CD14-positive monocyte (primary cell): ENCODE data around the gene NXPH2. TPM values are rescaled to one million over a fixed set of nuclear protein-coding genes. Genes with fewer than 3 reads are reported as not detected.

Experiments
- DNase-seq, 3 donors: peaks; one replicate each; pipeline ENCODE4 v3.0.0-alpha.2; 2011 to 2022
- H2AFZ ChIP-seq: 2 replicates; pipeline ENCODE4 v1.6.0; 2012; ENCODE audit warnings: mild to moderate bottlenecking, low read depth, low read length, inconsistent platforms; ENCODE audit not compliant: insufficient read depth, poor library complexity, severe bottlenecking
- H3K27ac ChIP-seq, 2 donors: 1 replicate in 1 of 2; 2 replicates in 1 of 2; pipeline ENCODE4 v1.5.1; 2012 to 2013; ENCODE audit warnings: low read length in 2 of 2, control low read depth in 1 of 2, inconsistent platforms in 1 of 2, low read depth in 1 of 2, mild to moderate bottlenecking in 1 of 2
- H3K27me3 ChIP-seq, 2 donors: one replicate each; pipeline versions ENCODE4 v1.6.0 to v1.6.1; 2011 to 2013; ENCODE audit warnings: low read length in 2 of 2; ENCODE audit not compliant: control insufficient read depth in 2 of 2, insufficient read depth in 2 of 2
- H3K36me3 ChIP-seq, 2 donors: replicated peaks in 1 of 2; 1 replicate in 1 of 2; 2 replicates in 1 of 2; pipeline versions ENCODE4 v1.5.1 to v1.6.1; 2012 to 2013; ENCODE audit warnings: low read length in 2 of 2, control low read depth in 1 of 2, inconsistent platforms in 1 of 2, mild to moderate bottlenecking in 1 of 2; ENCODE audit not compliant: insufficient read depth in 2 of 2, control insufficient read depth in 1 of 2
- H3K4me1 ChIP-seq, 2 donors: 1 replicate in 1 of 2; 2 replicates in 1 of 2; pipeline versions ENCODE4 v1.5.1 to v1.6.1; 2012 to 2013; ENCODE audit warnings: low read length in 2 of 2, control low read depth in 1 of 2, inconsistent platforms in 1 of 2, mild to moderate bottlenecking in 1 of 2, moderate library complexity in 1 of 2; ENCODE audit not compliant: insufficient read depth in 2 of 2, control insufficient read depth in 1 of 2
- H3K4me2 ChIP-seq: replicated peaks from 2 replicates; pipeline ENCODE3; 2012; ENCODE audit warnings: low read length, moderate library complexity, mild to moderate bottlenecking; ENCODE audit not compliant: poor library complexity, severe bottlenecking; ENCODE audit errors: extremely low read depth
- H3K4me3 ChIP-seq, 3 experiments: fragments of 200-600 bp in 1 of 3; sonication (generic) in 1 of 3; replicated peaks in 1 of 3; 1 replicate in 2 of 3; 2 replicates in 1 of 3; pipeline ENCODE4 v1.5.1; 2011 to 2013; ENCODE audit warnings: low read length in 3 of 3, mild to moderate bottlenecking in 3 of 3, control low read depth in 2 of 3, low read depth in 2 of 3, inconsistent platforms in 1 of 3, moderate library complexity in 1 of 3
- H3K79me2 ChIP-seq: 2 replicates; pipeline ENCODE4 v1.6.0; 2012; ENCODE audit warnings: mild to moderate bottlenecking, control low read depth, inconsistent platforms, low read length, moderate library complexity; ENCODE audit not compliant: insufficient read depth
- H3K9ac ChIP-seq: 2 replicates; pipeline ENCODE4 v1.6.0; 2017; ENCODE audit warnings: low read length, mild to moderate bottlenecking; ENCODE audit not compliant: insufficient read depth, poor library complexity, severe bottlenecking
- H3K9me3 ChIP-seq, 2 donors: replicated peaks in 1 of 2; 1 replicate in 1 of 2; 2 replicates in 1 of 2; pipeline versions ENCODE4 v1.5.1 to v1.6.1; 2012 to 2013; ENCODE audit warnings: low read length in 2 of 2, control low read depth in 1 of 2; ENCODE audit not compliant: control insufficient read depth in 1 of 2, insufficient read depth in 1 of 2
- H4K20me1 ChIP-seq: 2 replicates; pipeline ENCODE4 v1.6.0; 2012; ENCODE audit warnings: mild to moderate bottlenecking, low read length, control low read depth, moderate library complexity; ENCODE audit not compliant: insufficient read depth
- H3K27ac Mint-ChIP-seq, 7 donors: one replicate each; pipeline ENCODE4 v1.8.0; 2020; ENCODE audit warnings: mild to moderate bottlenecking in 7 of 7, mixed read lengths in 7 of 7, moderate library complexity in 6 of 7, inconsistent platforms in 2 of 7
- H3K27me3 Mint-ChIP-seq, 3 donors: one replicate each; pipeline ENCODE4 v1.8.0; 2021 to 2022; ENCODE audit warnings: low read depth in 3 of 3, mild to moderate bottlenecking in 3 of 3, mixed read lengths in 3 of 3, moderate library complexity in 3 of 3, inconsistent platforms in 1 of 3
- H3K36me3 Mint-ChIP-seq, 2 donors: one replicate each; pipeline ENCODE4 v1.8.0; 2020; ENCODE audit warnings: mixed read lengths in 2 of 2, inconsistent platforms in 1 of 2, mild to moderate bottlenecking in 1 of 2
- H3K4me1 Mint-ChIP-seq: one replicate; pipeline ENCODE4 v1.8.0; 2020; ENCODE audit warnings: mild to moderate bottlenecking, mixed read lengths
- H3K4me3 Mint-ChIP-seq, 2 donors: one replicate each; pipeline ENCODE4 v1.8.0; 2020; ENCODE audit warnings: mild to moderate bottlenecking in 2 of 2, mixed read lengths in 2 of 2, moderate library complexity in 1 of 2
- H3K9me3 Mint-ChIP-seq, 7 donors: one replicate each; pipeline ENCODE4 v1.8.0; 2020 to 2022; ENCODE audit warnings: mixed read lengths in 7 of 7, mild to moderate bottlenecking in 6 of 7, moderate library complexity in 6 of 7, inconsistent platforms in 2 of 7
- WGBS: methylation state at CpG from one replicate; pipeline ENCODE4 v1.1.5; 2013; ENCODE audit warnings: missing lambda C conversion rate; ENCODE audit not compliant: insufficient coverage; 5-methylcytosine and 5-hydroxymethylcytosine counted together
- intact Hi-C, 2 donors: fragments of 100-400 bp; cut with micrococcal nuclease; formaldehyde crosslinking; loops; one replicate each; pipeline versions ENCODE4 v1.15.0 to v1.15.1; 2023
- polyA plus RNA-seq, 3 donors: library from polyadenylated mRNA; depleted of rRNA in 1 of 3; unstranded in 2 of 3; stranded (reverse) in 1 of 3; fragments of 300-500 nt in 2 of 3; fragments of >200 nt in 1 of 3; fragmentation: Illumina TruSeq in 2 of 3; gene quantifications; 1 replicate in 2 of 3; 2 replicates in 1 of 3; pipeline ENCODE4 v1.2.3, GENCODE V29; 2012 to 2021
- TF ChIP-seq, protein P1 (sequence below): fragments of 200-600 bp; IDR thresholded peaks from one replicate; pipeline ENCODE4 v1.8.0; 2022; ENCODE audit warnings: antibody characterized with exemption, mild to moderate bottlenecking

NXPH2 gene
- polyA plus RNA-seq, 3 donors: not detected

DNA sequence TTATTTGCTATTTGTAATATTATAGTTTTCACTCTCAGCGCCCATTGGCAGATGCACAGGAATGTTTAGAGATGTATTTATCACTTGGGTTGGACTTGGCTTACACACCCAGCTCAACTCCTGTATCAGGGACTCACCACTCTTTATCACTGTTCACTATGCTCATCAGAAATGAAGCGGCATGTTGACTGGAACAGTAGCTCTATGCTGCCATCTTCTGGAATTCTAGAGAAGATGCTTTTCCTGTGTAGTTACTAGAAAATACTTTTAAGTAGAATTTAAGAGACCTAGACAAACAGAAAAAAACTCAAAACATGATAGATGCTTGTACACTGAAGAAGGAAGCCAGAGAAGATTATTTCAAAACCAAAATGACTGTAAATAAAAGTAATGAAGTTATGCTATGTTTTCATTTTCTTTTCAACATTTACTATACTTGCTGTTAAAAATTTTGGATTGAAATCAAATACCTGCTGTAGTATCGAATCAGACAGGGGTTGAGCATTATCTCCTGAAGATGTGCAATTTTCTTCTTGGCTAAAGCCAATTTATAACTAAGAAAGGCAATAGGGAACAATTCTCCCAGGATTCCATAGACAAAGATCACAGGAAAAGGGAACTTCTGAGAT lies 47.4 kb upstream of the NXPH2 start:
- Histone ChIP-seq H3K36me3 (no peaks in the 10 kb centered on the region), H3K9ac (no peak overlapping the region), H3K79me2 (no peaks in the 10 kb centered on the region), H3K4me2 (no peak overlapping the region), H3K4me3 (no peak overlapping the region), H3K27me3 (no peaks in the 10 kb centered on the region), H4K20me1 (no peaks in the 10 kb centered on the region), H3K9me3 (no peaks in the 10 kb centered on the region), H3K27ac (no peak overlapping the region), H3K4me1 (peaks cover 8% of the 10 kb centered on the region in 2 donors), H2AFZ (no peak overlapping the region)
- Mint-ChIP-seq H3K4me1 (peaks cover 14% of the 10 kb centered on the region), H3K4me3 (no peak overlapping the region), H3K9me3 (no peaks in the 10 kb centered on the region), H3K27ac (no peak overlapping the region), H3K27me3 (peaks cover 0 to 1% (median 0%) of the 10 kb centered on the region in 3 donors), H3K36me3 (no peaks in the 10 kb centered on the region)
- peak; percentile 48 to 70 (median 64) for DNase-seq
- TF ChIP-seq, protein P1, sequence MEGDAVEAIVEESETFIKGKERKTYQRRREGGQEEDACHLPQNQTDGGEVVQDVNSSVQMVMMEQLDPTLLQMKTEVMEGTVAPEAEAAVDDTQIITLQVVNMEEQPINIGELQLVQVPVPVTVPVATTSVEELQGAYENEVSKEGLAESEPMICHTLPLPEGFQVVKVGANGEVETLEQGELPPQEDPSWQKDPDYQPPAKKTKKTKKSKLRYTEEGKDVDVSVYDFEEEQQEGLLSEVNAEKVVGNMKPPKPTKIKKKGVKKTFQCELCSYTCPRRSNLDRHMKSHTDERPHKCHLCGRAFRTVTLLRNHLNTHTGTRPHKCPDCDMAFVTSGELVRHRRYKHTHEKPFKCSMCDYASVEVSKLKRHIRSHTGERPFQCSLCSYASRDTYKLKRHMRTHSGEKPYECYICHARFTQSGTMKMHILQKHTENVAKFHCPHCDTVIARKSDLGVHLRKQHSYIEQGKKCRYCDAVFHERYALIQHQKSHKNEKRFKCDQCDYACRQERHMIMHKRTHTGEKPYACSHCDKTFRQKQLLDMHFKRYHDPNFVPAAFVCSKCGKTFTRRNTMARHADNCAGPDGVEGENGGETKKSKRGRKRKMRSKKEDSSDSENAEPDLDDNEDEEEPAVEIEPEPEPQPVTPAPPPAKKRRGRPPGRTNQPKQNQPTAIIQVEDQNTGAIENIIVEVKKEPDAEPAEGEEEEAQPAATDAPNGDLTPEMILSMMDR: peak; percentile 85
- WGBS: no CpG with 5 or more reads among the region's 3 CpGs
- intact Hi-C loops: loop anchor here (5.0 kb wide), 2 partner anchors 915 to 920 kb away; no protein-coding TSS in a partner anchor

DNA sequence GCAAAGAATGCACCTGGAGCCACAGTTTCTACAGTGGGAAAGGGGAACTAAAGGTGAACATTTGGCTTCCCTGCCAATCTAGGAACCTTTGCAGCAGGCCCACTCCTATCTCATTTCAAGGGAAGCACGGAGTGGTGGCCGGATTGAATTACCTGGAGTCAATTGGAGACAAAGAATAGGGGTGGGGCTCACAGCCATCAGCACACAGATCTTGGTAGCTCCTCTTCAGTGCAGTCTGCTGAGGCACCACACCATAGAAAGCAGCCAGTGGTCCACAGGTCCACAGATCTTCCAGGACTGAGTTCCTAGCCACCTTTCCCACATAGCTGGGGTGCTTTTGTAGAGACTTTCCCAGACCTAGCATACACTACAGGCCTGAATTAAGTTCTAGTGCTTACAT lies 43.5 kb upstream of the NXPH2 start:
- Histone ChIP-seq H3K27me3 (no peaks in the 10 kb centered on the region), H3K4me1 (peaks cover 8% of the 10 kb centered on the region in 2 donors), H2AFZ (no peak overlapping the region), H3K36me3 (no peaks in the 10 kb centered on the region), H3K9ac (no peak overlapping the region), H3K4me3 (no peak overlapping the region), H3K9me3 (no peaks in the 10 kb centered on the region), H3K79me2 (no peaks in the 10 kb centered on the region), H3K27ac (no peak overlapping the region), H3K4me2 (no peak overlapping the region), H4K20me1 (no peaks in the 10 kb centered on the region)
- Mint-ChIP-seq H3K9me3 (no peaks in the 10 kb centered on the region), H3K36me3 (no peaks in the 10 kb centered on the region), H3K27me3 (peaks cover 0 to 1% (median 0%) of the 10 kb centered on the region in 3 donors), H3K27ac (no peak overlapping the region), H3K4me3 (no peak overlapping the region), H3K4me1 (peaks cover 14% of the 10 kb centered on the region)
- TF ChIP-seq, protein P1: no peak
- DNase-seq: no peak
- no CpG with 5 or more reads among the region's 2 CpGs for WGBS
- intact Hi-C loops: no loop called here
